Breast epithelium (tissue), 4 donors: Measurements from ENCODE around the gene CHPF. TPM values are rescaled to one million over a fixed set of nuclear protein-coding genes. Genes with fewer than 3 reads are reported as not detected.

Source experiments
- DNase-seq, 2 donors: peaks; one replicate each; pipeline ENCODE4 v3.0.0-alpha.2; 2019; ENCODE audit warnings: low spot score in 2 of 2
- H3K27ac ChIP-seq, 2 donors: fragments of 200-600 bp; sonication (generic) in 1 of 2; one replicate each; pipeline ENCODE4 v1.5.1; 2016 to 2019; ENCODE audit warnings: mild to moderate bottlenecking in 1 of 2
- H3K27me3 ChIP-seq, 2 donors: fragments of 200-600 bp; sonication (generic) in 1 of 2; one replicate each; pipeline versions ENCODE4 v1.5.1 to v1.6.0; 2017 to 2019; ENCODE audit warnings: control low read depth in 1 of 2, mild to moderate bottlenecking in 1 of 2
- H3K36me3 ChIP-seq: fragments of 200-600 bp; one replicate; pipeline ENCODE4 v1.5.1; 2019
- H3K4me1 ChIP-seq, 2 donors: fragments of 200-600 bp; sonication (generic); one replicate each; pipeline ENCODE4 v1.5.1; 2016 to 2019; ENCODE audit warnings: control low read depth in 1 of 2
- H3K4me3 ChIP-seq, 3 donors: fragments of 200-600 bp; sonication (generic); 1 replicate in 2 of 3; 2 replicates in 1 of 3; pipeline ENCODE4 v1.5.1; 2016 to 2019; ENCODE audit warnings: mild to moderate bottlenecking in 3 of 3, moderate library complexity in 2 of 3
- H3K9me3 ChIP-seq, 2 donors: fragments of 200-600 bp; sonication (generic) in 1 of 2; one replicate each; pipeline ENCODE4 v1.5.1; 2016 to 2019; ENCODE audit warnings: control low read depth in 1 of 2
- POLR2A ChIP-seq: fragments of 450-650 bp; IDR thresholded peaks from one replicate; pipeline ENCODE4 v1.6.1; 2016; ENCODE audit warnings: antibody characterized with exemption, mild to moderate bottlenecking, moderate library complexity
- POLR2AphosphoS5 ChIP-seq, 3 donors: sonication (generic); formaldehyde crosslinking; IDR thresholded peaks; one replicate each; pipeline ENCODE4 v1.6.1; 2017; ENCODE audit warnings: antibody characterized with exemption in 3 of 3
- intact Hi-C: fragments of 100-400 bp; cut with DNase I; formaldehyde crosslinking; loops from one replicate; pipeline ENCODE4 v1.15.1; 2023; ENCODE audit warnings: low total_unique reads
- total RNA-seq, 3 donors: library from RNA; depleted of rRNA; stranded (reverse); fragments of >200 nt; gene quantifications; one replicate each; pipeline ENCODE4 v1.1.0, GENCODE V29; 2016
- TF ChIP-seq, protein P1 (sequence below), 3 donors: fragments of 450-650 bp; IDR thresholded peaks; one replicate each; pipeline ENCODE4 v1.5.1; 2016 to 2017; ENCODE audit warnings: antibody characterized with exemption in 3 of 3, mild to moderate bottlenecking in 3 of 3, moderate library complexity in 3 of 3

Gene CHPF
- total RNA-seq, 3 donors from 2014 or later: 46.5 to 58.9 (median 49.0) TPM

DNA sequence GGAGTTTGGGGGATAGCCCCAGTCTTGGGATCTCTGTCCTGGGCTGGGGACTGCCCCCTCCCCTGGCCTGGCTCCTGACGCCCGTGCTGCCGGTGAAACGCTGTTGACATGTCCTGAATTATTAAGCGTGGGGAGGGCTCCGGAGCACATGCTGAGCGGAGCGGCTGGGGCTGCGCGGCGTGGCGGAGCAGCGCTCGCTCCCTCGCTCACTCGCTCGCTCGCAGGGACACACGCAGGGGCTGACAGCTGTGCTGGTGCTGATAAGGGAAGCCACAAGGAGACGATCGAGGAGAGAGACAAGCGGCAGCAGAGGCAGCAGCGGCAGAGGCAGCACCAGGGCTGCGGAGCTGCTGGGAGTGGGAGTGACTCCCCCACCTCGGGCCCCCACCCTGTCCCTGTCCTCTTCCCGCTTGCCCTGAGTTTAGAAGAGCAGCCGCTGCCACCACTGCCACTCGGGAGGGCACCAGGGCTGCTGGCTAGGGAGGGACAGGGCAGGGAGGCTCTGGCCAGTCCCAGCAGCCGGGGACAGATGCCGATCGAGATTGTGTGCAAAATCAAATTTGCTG lies 29.3 kb downstream of the CHPF start, which contains the start of gene ASIC4:
ASIC4 (plus strand) TSS at position 287 of the 566 bp plus-strand sequence; CDS start at position 530, 243 bp downstream.
- DNase-seq: no peak
- H3K4me1 ChIP-seq: no peaks in the 10 kb centered on the region

DNA sequence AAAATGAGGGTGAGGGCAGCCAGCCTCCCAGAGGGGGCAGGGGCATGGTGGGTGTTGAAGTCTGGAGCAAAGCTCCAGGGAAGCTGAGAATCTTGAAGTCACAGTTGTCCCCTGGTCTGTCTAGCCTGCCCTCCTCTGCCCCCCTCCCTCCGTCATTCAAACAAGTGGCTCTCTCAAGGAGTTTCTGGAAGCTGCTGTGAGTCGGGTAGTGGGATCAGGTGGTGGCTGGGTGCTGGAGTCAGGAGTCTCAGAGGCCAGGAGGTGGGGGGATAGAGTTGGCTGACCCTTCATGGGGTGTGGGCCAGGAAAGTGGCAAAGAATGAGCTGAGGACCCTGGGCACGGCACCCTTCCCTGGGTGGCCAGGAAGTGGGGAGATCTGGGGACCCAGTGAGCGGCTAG lies 29.8 kb downstream of the CHPF start:
- H3K9me3 ChIP-seq: no peaks in the 10 kb centered on the region
- intact Hi-C loops: no loop called here
- no peak overlapping the region for H3K4me3 ChIP-seq
- no peaks in the 10 kb centered on the region for H3K36me3 ChIP-seq
- H3K27ac ChIP-seq: no peak overlapping the region
- peaks cover 0 to 25% of the 10 kb centered on the region in 2 donors for H3K27me3 ChIP-seq
- TF ChIP-seq POLR2A (no peak), POLR2AphosphoS5 (IDR thresholded peaks at IDR 0.05) (no peak)
- TF ChIP-seq, protein P1, sequence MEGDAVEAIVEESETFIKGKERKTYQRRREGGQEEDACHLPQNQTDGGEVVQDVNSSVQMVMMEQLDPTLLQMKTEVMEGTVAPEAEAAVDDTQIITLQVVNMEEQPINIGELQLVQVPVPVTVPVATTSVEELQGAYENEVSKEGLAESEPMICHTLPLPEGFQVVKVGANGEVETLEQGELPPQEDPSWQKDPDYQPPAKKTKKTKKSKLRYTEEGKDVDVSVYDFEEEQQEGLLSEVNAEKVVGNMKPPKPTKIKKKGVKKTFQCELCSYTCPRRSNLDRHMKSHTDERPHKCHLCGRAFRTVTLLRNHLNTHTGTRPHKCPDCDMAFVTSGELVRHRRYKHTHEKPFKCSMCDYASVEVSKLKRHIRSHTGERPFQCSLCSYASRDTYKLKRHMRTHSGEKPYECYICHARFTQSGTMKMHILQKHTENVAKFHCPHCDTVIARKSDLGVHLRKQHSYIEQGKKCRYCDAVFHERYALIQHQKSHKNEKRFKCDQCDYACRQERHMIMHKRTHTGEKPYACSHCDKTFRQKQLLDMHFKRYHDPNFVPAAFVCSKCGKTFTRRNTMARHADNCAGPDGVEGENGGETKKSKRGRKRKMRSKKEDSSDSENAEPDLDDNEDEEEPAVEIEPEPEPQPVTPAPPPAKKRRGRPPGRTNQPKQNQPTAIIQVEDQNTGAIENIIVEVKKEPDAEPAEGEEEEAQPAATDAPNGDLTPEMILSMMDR (IDR thresholded peaks at IDR 0.05): no peak
- H3K4me1 ChIP-seq: no peaks in the 10 kb centered on the region
- DNase-seq: no peak

More for the DNA sequence above, 29.3 kb downstream of the CHPF start, which contains the start of gene ASIC4:
- H3K9me3 ChIP-seq: no peaks in the 10 kb centered on the region
- no peak within 1 kb of the TSS for H3K27ac ChIP-seq
- no peak for TF ChIP-seq POLR2AphosphoS5 (IDR thresholded peaks at IDR 0.05)
- intact Hi-C loops: no loop called here
- no peaks in the 10 kb centered on the region for H3K36me3 ChIP-seq
- H3K4me3 ChIP-seq: no peak within 1 kb of the TSS
- peaks cover 0 to 21% of the 10 kb centered on the region in 2 donors for H3K27me3 ChIP-seq

DNA sequence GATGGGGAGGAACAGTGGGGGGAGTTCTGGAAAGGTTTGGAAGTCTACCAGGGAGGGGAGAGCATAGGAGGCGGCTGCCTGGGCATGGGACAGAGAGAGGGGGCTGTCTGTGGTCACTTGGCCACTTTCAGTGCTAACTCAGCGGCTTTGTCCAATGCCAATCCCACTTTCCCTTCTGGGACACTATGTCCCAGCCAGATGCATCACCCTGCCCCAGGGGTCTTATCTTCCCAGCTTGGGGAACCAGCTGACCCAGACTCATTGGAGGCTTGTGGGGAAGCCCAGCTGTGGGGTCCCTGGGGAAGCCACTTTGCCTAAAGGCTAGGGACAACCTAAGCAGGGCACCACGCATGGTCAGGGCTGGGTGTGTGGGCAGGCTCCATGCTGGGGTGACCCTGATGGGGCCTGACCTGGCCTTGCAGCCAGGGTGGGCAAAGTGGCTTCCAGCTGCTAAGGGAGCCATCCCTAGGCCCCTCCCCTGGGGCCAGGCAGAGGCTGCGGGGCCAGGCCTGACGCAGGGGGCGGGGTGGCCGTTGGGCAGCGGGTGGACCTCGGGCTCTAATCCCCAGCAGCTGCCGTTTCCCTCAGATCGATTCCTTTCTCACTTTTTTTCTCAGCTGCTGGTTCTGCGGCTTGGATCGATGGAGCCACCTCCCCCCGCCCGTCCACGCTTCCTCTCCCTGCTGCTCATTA lies 30.9 kb downstream of the CHPF start:
- TF ChIP-seq POLR2A (no peak), POLR2AphosphoS5 (IDR thresholded peaks at IDR 0.05) (no peak)
- TF ChIP-seq, protein P1 (IDR thresholded peaks at IDR 0.05): no peak
- Histone ChIP-seq H3K9me3 (no peaks in the 10 kb centered on the region), H3K27me3 (peaks cover 0 to 25% of the 10 kb centered on the region in 2 donors), H3K4me3 (no peak overlapping the region), H3K4me1 (no peaks in the 10 kb centered on the region), H3K36me3 (no peaks in the 10 kb centered on the region), H3K27ac (no peak overlapping the region)
- intact Hi-C loops: no loop called here
- DNase-seq: no peak

DNA sequence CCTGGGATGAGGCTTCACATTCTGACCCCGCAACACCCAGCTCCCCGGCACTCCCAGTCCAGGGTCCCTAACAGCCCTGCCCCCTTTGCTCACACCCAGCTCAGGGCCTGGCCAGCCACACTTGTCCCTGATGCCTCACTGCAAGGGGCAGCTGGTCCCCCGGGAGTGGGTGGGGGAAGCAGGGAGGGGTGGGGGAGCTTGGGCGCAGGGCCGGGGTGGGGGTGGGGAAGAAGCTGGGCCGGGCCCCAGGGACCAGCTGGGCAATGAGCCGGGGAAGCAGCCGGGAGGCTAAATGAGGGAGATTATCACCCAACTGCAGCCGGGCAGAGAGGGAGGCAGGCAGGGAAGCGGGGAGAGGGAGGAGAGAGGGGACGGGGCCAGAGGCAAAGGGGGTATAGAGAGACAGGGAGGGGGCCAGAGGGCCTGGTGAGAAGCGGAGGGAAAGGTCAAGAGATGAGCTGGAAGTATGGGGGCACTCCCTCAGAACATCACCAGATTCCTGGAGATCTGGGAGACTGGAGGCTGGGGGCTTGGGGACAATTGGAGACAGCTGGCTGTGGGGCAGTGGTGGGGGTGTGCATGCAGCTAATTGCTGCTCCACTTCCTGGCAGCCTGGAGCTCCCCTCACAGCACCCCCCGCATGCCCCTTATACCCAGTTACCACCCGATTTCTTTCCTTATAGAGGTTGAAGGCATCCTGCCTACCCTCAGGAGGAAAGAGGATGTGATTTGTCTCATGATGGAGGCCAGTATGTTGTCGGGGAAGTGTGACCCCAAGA lies 31.9 kb downstream of the CHPF start:
- intact Hi-C loops: no loop called here
- DNase-seq: no peak
- Histone ChIP-seq H3K4me1 (no peaks in the 10 kb centered on the region), H3K36me3 (no peaks in the 10 kb centered on the region), H3K9me3 (no peaks in the 10 kb centered on the region), H3K27ac (no peak overlapping the region), H3K4me3 (no peak overlapping the region), H3K27me3 (peaks cover 0 to 20% of the 10 kb centered on the region in 2 donors)
- TF ChIP-seq, protein P1 (IDR thresholded peaks at IDR 0.05): no peak
- no peak for TF ChIP-seq POLR2A
- TF ChIP-seq POLR2AphosphoS5 (IDR thresholded peaks at IDR 0.05): no peak

DNA sequence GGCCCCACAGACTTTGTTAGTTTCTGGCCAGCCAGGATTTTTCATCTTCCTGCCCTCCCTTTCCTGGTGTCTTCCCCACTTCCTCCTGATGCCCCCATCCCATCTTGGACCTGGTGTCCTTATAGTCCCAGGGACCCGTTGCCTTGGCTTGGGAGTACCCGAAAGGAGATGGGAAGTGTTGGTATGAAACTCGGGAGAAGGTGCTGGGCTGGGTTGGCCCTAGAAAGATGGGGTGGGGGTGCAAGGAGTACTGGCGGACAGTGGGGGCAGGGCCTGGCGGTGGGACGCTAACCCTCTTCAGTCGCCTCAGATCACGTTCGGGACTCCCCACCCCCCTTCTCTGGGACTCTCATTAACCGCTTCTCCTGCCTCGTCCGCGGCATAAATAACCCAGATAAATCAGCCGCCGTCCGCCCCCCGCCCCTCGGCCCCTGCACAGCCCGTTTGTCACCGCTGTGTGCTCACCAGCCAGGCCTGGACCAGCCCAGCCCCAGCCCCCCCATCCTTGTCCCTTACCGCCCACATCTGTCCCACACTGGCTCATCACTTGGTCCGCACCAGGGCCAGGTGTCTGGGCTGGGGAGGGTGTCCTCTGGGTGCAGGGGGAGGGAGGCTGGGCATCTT lies 33.0 kb downstream of the CHPF start:
- H3K36me3 ChIP-seq: peaks cover 10% of the 10 kb centered on the region
- H3K27ac ChIP-seq: no peak overlapping the region
- no peak for DNase-seq
- H3K4me3 ChIP-seq: peak overlapping the region in 2 of 3 donors; percentile 24 to 57
- TF ChIP-seq, protein P1 (IDR thresholded peaks at IDR 0.05): no peak
- TF ChIP-seq POLR2AphosphoS5 (IDR thresholded peaks at IDR 0.05) (no peak), POLR2A (no peak)
- no peaks in the 10 kb centered on the region for H3K9me3 ChIP-seq
- peaks cover 0 to 20% of the 10 kb centered on the region in 2 donors for H3K27me3 ChIP-seq
- intact Hi-C loops: no loop called here
- H3K4me1 ChIP-seq: no peaks in the 10 kb centered on the region
